Ovary (tissue), 9 donors: ENCODE data around the gene HIVEP1. TPM values are rescaled to one million over a fixed set of nuclear protein-coding genes. Genes with fewer than 3 reads are reported as not detected.
"Not testable (repeated sequence)": the region's sequence is repeated elsewhere in the genome, so short reads cannot be mapped to it uniquely, and the experiment has no call there.

ENCODE experiments used
- DNase-seq, 5 donors: peaks; one replicate each; pipeline ENCODE4 v3.0.0-alpha.2; 2019 to 2020
- H3K27ac ChIP-seq, 2 donors: fragments of 200-600 bp; one replicate each; pipeline versions ENCODE4 v1.5.1 to v1.8.0; 2019 to 2022
- H3K27me3 ChIP-seq: fragments of 200-600 bp; one replicate; pipeline ENCODE4 v1.8.0; 2022
- H3K36me3 ChIP-seq: fragments of 200-600 bp; sonication (generic); one replicate; pipeline ENCODE4 v1.5.1; 2019
- H3K4me1 ChIP-seq: one replicate; pipeline ENCODE4 v1.8.1; 2013; ENCODE audit warnings: mild to moderate bottlenecking, moderate library complexity; ENCODE audit not compliant: insufficient read depth
- H3K4me3 ChIP-seq: fragments of 200-600 bp; sonication (generic); one replicate; pipeline ENCODE4 v1.5.1; 2017
- H3K9me3 ChIP-seq, 2 donors: fragments of 200-600 bp in 1 of 2; sonication (generic) in 1 of 2; one replicate each; pipeline versions ENCODE4 v1.5.1 to v1.8.1; 2013 to 2019; ENCODE audit warnings: mild to moderate bottlenecking in 1 of 2, moderate library complexity in 1 of 2
- EP300 ChIP-seq: sonication (generic); formaldehyde crosslinking; IDR thresholded peaks from one replicate; pipeline ENCODE4 v1.6.1; 2017; ENCODE audit warnings: antibody characterized with exemption
- POLR2A ChIP-seq: fragments of 450-650 bp; IDR thresholded peaks from one replicate; pipeline ENCODE4 v1.6.1; 2017; ENCODE audit warnings: antibody characterized with exemption, mild to moderate bottlenecking, moderate library complexity
- WGBS, 3 donors: extraction: QIAGEN DNeasy Blood & Tissue Kit in 1 of 3; methylation state at CpG; one replicate each; pipeline versions ENCODE4 v1.1.5 to v1.1.7; 2013 to 2017; 5-methylcytosine and 5-hydroxymethylcytosine counted together
- intact Hi-C, 4 donors: fragments of 100-400 bp; cut with DNase I; formaldehyde crosslinking; loops; one replicate each; pipeline versions ENCODE4 v1.11.0 to v1.15.1; 2022 to 2023
- polyA plus RNA-seq, 2 donors: library from polyadenylated mRNA; stranded (reverse); fragments of 200-250 nt in 1 of 2; fragments of 350-450 nt in 1 of 2; fragmentation: Illumina TruSeq in 1 of 2; extraction: RNeasy Lipid Tissue Mini Kit (QIAGEN cat#74804) in 1 of 2; gene quantifications; one replicate each; pipeline ENCODE4 v1.2.3, GENCODE V29; 2013 to 2014
- total RNA-seq, 7 donors: library from RNA; depleted of rRNA in 2 of 7; stranded (reverse); fragments of >200 nt in 2 of 7; fragmentation: NEBNext Ultra II Directional in 3 of 7; extraction: Animal tissue kit (Norgen Biotek cat#: 25700) in 3 of 7; gene quantifications; one replicate each; pipeline versions ENCODE4 v1.1.0 to v1.2.4, GENCODE V29; 2016 to 2023
- TF ChIP-seq, protein P1 (sequence below), 3 donors: fragments of 450-650 bp in 2 of 3; fragments of 200-600 bp in 1 of 3; IDR thresholded peaks; one replicate each; pipeline versions ENCODE4 v1.5.1 to v1.8.0; 2016 to 2022; ENCODE audit warnings: antibody characterized with exemption in 3 of 3, mild to moderate bottlenecking in 1 of 3
- donor health status: DM: no; HTN: no; CAD: no; lungs with moderate emphysema.
- donor health status: DM: no; HTN: no; CAD: no.
- donor health status: Bipolar disorder and iron deficiency.
- donor health status: DM: yes; HTN: yes; CAD: no.
- donor health status: DM: no; HTN: no; CAD: no.
- donor health status: DM: yes; HTN: yes; CAD: no.

The HIVEP1 gene
- total and polyA plus RNA-seq, 9 donors = 11.9 to 45.0 (median 27.0) TPM

DNA sequence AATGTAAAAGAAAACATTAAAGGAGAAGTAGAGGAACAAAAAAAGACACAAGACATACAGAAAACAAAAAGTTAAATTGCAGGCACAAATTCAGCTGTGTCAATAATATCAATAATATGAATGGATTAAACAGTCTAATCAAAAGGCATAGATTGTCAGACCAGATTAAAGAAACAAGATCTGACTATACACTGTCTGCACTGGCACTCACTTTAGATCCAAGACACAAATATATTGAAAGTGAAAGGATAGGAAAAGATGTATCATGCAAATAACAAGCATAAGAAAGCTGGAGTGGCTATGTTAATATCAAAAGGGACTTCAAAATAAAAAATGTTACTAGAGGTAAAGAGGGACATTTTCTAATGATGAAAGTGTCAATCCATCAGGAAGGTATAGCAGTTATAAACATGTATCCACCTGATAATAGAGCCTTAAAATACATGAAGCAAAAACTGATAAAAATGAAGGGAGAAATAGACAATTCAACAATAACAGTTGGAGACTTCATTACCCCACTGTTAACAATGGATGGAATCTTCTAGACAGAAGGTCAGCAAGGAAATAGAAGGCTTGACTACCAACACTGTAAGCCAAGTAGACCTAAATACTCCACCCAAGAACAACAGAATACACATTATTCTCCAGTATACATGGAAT is 89.7 kb downstream of the HIVEP1 start:
- Histone ChIP-seq H3K27me3 (peaks cover 2% of the 10 kb centered on the region), H3K36me3 (no peaks in the 10 kb centered on the region), H3K27ac (no peak overlapping the region), H3K4me3 (no peak overlapping the region), H3K4me1 (peaks cover 2% of the 10 kb centered on the region), H3K9me3 (no peaks in the 10 kb centered on the region)
- no peak for DNase-seq
- no peak for TF ChIP-seq POLR2A
- TF ChIP-seq, protein P1, sequence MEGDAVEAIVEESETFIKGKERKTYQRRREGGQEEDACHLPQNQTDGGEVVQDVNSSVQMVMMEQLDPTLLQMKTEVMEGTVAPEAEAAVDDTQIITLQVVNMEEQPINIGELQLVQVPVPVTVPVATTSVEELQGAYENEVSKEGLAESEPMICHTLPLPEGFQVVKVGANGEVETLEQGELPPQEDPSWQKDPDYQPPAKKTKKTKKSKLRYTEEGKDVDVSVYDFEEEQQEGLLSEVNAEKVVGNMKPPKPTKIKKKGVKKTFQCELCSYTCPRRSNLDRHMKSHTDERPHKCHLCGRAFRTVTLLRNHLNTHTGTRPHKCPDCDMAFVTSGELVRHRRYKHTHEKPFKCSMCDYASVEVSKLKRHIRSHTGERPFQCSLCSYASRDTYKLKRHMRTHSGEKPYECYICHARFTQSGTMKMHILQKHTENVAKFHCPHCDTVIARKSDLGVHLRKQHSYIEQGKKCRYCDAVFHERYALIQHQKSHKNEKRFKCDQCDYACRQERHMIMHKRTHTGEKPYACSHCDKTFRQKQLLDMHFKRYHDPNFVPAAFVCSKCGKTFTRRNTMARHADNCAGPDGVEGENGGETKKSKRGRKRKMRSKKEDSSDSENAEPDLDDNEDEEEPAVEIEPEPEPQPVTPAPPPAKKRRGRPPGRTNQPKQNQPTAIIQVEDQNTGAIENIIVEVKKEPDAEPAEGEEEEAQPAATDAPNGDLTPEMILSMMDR (IDR thresholded peaks at IDR 0.05) = no peak
- no peak for TF ChIP-seq EP300
- intact Hi-C loops = no loop called here

DNA sequence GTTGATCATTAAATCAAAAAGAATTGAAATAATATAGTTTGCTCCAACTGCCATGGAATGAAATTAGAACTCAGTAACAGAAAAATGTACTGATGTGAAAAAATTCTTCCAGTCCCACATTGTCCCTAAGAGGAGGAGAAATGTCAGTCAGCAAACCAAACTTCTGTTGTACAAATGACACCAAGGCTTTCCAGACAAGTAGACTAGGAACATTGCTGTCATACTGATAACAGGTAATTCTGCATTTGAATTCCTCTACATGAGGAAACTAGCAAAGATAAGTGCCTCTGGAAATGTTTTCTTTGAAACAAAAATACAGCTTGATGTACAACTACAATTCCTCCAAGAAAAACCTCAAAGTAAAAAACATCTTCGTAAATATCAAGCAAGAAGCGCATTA is 90.2 kb downstream of the HIVEP1 start:
- no peak for DNase-seq
- no peak for TF ChIP-seq EP300
- no peak for TF ChIP-seq POLR2A
- TF ChIP-seq, protein P1 (IDR thresholded peaks at IDR 0.05) = no peak
- Histone ChIP-seq H3K27me3 (peaks cover 2% of the 10 kb centered on the region), H3K27ac (no peak overlapping the region), H3K36me3 (no peaks in the 10 kb centered on the region), H3K4me1 (peaks cover 2% of the 10 kb centered on the region), H3K4me3 (no peak overlapping the region), H3K9me3 (no peaks in the 10 kb centered on the region)
- intact Hi-C loops = no loop called here
- WGBS, 3 donors = 62 to 78% (median 72%) methylated on average over 2 of the region's 2 CpGs

DNA sequence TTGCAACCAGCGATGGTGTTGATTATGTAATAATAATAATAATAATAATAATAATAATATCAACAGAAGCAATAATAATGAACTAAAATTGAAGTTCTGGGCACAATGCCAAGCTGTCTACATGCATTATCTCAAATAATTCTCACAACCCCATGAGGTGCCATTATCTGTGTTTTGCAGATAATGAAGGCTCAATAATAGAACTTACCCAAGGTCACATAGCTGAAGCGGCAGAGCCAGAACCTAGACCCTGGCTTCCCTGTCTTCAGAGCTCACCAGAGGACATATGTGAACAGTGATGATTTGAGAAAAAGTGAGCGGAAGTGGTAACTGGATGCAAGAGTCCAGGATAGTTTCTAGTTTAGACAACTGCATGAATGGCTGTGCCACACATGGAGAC is 91.0 kb downstream of the HIVEP1 start:
- peaks cover 2% of the 10 kb centered on the region for H3K27me3 ChIP-seq
- no peaks in the 10 kb centered on the region for H3K9me3 ChIP-seq
- H3K4me1 ChIP-seq = peaks cover 2% of the 10 kb centered on the region
- H3K36me3 ChIP-seq = no peaks in the 10 kb centered on the region
- no peak for TF ChIP-seq EP300
- TF ChIP-seq, protein P1 (IDR thresholded peaks at IDR 0.05) = no peak
- H3K27ac ChIP-seq = no peak overlapping the region
- intact Hi-C loops = no loop called here
- DNase-seq = no peak
- WGBS, 3 donors = 59 to 81% (median 66%) methylated on average over 3 of the region's 3 CpGs
- H3K4me3 ChIP-seq = no peak overlapping the region

DNA sequence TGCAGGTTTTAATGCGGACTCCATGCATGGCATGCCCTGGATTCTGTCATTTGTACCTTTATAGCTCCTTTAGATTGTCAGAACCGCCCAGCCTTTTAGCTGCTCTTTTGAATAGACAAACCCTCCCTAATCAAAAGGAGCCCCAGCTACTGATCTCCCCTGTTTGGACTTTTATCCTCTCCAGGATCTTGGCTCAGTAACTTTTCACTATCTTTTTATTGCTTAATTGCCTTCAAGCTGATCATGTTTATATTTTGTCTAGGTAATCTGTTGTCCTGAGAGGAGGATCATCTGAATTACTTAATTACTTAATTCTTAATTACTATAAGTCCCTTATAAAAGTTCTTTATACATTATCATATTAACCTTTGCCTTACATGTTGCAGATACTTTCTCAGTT is 93.2 kb downstream of the HIVEP1 start:
- WGBS, 3 donors = 95 to 98% (median 97%) methylated on average over 2 of the region's 2 CpGs
- DNase-seq = no peak
- H3K36me3 ChIP-seq = no peaks in the 10 kb centered on the region
- no peaks in the 10 kb centered on the region for H3K9me3 ChIP-seq
- H3K4me1 ChIP-seq = peaks cover 2% of the 10 kb centered on the region
- H3K4me3 ChIP-seq = no peak overlapping the region
- no peak for TF ChIP-seq EP300
- TF ChIP-seq POLR2A = no peak
- TF ChIP-seq, protein P1 (IDR thresholded peaks at IDR 0.05) = no peak
- intact Hi-C loops = no loop called here
- H3K27ac ChIP-seq = no peak overlapping the region
- peaks cover 2% of the 10 kb centered on the region for H3K27me3 ChIP-seq

DNA sequence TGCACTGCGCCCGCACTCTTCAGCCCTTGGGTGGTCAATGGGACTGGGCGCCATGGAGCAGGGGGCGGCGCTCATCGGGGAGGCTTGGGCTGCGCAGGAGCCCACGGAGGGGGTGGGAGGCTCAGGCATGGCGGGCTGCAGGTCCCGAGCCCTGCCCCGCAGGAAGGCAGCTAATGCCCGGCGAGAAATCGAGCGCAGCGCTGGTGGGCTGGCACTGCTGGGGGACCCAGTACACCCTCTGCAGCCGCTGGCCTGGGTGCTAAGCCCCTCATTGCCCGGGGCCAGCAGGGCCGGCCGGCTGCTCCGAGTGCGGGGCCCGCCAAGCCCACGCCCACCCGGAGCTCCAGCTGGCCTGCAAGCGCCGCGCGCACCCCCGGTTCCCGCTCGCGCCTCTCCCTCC is 96.3 kb downstream of the HIVEP1 start:
- H3K4me1 ChIP-seq, H3K4me3 ChIP-seq, H3K9me3 ChIP-seq, H3K36me3 ChIP-seq, DNase-seq, H3K27me3 ChIP-seq, intact Hi-C loops, H3K27ac ChIP-seq: not testable (repeated sequence)
- WGBS, 3 donors = 95 to 96% (median 96%) methylated on average over 16 to 32 of the region's 33 CpGs
